ENCODE results near the gene SLC6A11.

SLC6A11 gene

GRCh38 chr3:10948326-10948725 lies 132.3 kb downstream of the SLC6A11 start:
- Mint-ChIP-seq H3K4me1 (ENCODE audit: low read depth) (no peaks in the 10 kb centered on the region), H3K27me3 (peaks cover 8% of the 10 kb centered on the region), H3K4me3 (no peak overlapping the region), H3K9me3 (no peaks in the 10 kb centered on the region), H3K36me3 (ENCODE audit: low read depth) (no peaks in the 10 kb centered on the region), H3K27ac (no peak overlapping the region)
- DNase-seq = no peak

- no peak for DNase-seq
- no peak overlapping the region for H3K27ac Mint-ChIP-seq
Measured at GRCh38 chr3:10949197-10949596, 133.2 kb downstream of the SLC6A11 start.

GRCh38 chr3:10950476-10951294 lies 134.7 kb downstream of the SLC6A11 start:
- no peak for DNase-seq
- no peaks in the 10 kb centered on the region for H3K36me3 Mint-ChIP-seq (ENCODE audit: low read depth)
- H3K27ac Mint-ChIP-seq = no peak overlapping the region
- H3K27me3 Mint-ChIP-seq = peaks cover 8% of the 10 kb centered on the region
- no peaks in the 10 kb centered on the region for H3K4me1 Mint-ChIP-seq (ENCODE audit: low read depth)
- no peak overlapping the region for H3K4me3 Mint-ChIP-seq
- no peaks in the 10 kb centered on the region for H3K9me3 Mint-ChIP-seq

More at GRCh38 chr3:10949197-10949596, 133.2 kb downstream of the SLC6A11 start:
- Mint-ChIP-seq H3K36me3 (ENCODE audit: low read depth) (no peaks in the 10 kb centered on the region), H3K4me3 (no peak overlapping the region), H3K4me1 (ENCODE audit: low read depth) (no peaks in the 10 kb centered on the region), H3K9me3 (no peaks in the 10 kb centered on the region), H3K27me3 (peaks cover 8% of the 10 kb centered on the region)

DNA sequence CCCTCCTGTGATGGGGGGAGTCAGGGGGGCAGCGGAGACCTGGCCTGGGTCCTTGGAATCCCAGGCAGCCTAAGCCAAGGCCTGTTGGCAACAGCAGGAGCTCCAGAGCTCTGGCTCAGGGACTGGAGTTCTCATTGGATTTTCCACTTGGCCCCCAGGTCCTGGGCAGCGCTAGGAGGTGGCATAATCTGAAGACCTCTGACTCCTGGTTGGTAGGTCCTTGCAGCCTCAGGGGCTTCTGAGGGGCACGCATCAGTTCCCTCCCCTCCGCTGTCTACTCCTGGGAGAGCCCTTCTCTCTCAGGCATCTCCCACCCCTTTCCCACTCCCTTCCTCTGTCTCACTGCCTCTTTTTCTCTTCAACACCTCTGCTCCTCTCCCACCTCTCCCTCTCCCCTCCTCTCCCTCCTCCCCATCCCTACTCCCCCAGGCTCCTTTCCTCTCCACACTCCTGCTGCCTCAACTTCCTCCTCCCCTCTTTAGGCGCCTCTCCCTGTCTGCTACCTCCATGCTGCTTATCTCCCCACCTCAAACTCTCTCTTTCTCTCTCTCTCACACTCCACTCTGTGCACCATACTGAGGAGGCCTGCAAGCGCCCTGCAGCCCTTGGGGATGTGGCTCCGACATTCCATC lies 135.4 kb downstream of the SLC6A11 start:
- no peak overlapping the region for H3K27ac Mint-ChIP-seq
- H3K9me3 Mint-ChIP-seq = no peaks in the 10 kb centered on the region
- H3K4me3 Mint-ChIP-seq = no peak overlapping the region
- H3K36me3 Mint-ChIP-seq (ENCODE audit: low read depth) = no peaks in the 10 kb centered on the region
- no peak for DNase-seq
- H3K27me3 Mint-ChIP-seq = peaks cover 8% of the 10 kb centered on the region
- no peaks in the 10 kb centered on the region for H3K4me1 Mint-ChIP-seq (ENCODE audit: low read depth)

DNA sequence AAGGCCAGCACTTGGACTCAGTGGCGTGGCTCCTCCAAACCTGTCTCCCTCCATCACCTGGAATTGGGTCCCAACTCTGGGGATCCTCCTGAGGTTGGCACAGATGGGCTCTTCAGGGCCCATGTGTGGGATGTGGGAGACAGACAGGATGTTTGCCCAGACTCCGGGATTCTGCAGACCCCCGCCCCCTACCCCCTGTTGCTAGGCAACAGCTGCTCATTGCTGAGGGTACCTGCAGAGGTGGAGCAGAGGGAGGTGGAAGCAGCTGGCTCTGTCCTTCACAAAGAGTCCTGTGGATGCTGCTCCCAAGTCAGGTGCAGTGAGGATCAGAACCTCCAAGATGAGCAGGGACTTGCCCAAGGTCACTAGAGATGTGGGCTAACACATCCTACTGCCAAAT lies 136.5 kb downstream of the SLC6A11 start:
- DNase-seq = no peak
- no peaks in the 10 kb centered on the region for H3K9me3 Mint-ChIP-seq
- no peak overlapping the region for H3K4me3 Mint-ChIP-seq
- no peaks in the 10 kb centered on the region for H3K36me3 Mint-ChIP-seq (ENCODE audit: low read depth)
- no peaks in the 10 kb centered on the region for H3K4me1 Mint-ChIP-seq (ENCODE audit: low read depth)
- H3K27ac Mint-ChIP-seq = no peak overlapping the region
- H3K27me3 Mint-ChIP-seq = peaks cover 8% of the 10 kb centered on the region

- no peaks in the 10 kb centered on the region for H3K4me1 Mint-ChIP-seq (ENCODE audit: low read depth)
- H3K36me3 Mint-ChIP-seq (ENCODE audit: low read depth) = no peaks in the 10 kb centered on the region
- no peaks in the 10 kb centered on the region for H3K27me3 Mint-ChIP-seq
- no peak overlapping the region for H3K27ac Mint-ChIP-seq
- no peak overlapping the region for H3K4me3 Mint-ChIP-seq
- H3K9me3 Mint-ChIP-seq = no peaks in the 10 kb centered on the region
- no peak for DNase-seq
Measured at GRCh38 chr3:10954740-10955139, 138.7 kb downstream of the SLC6A11 start.

DNA sequence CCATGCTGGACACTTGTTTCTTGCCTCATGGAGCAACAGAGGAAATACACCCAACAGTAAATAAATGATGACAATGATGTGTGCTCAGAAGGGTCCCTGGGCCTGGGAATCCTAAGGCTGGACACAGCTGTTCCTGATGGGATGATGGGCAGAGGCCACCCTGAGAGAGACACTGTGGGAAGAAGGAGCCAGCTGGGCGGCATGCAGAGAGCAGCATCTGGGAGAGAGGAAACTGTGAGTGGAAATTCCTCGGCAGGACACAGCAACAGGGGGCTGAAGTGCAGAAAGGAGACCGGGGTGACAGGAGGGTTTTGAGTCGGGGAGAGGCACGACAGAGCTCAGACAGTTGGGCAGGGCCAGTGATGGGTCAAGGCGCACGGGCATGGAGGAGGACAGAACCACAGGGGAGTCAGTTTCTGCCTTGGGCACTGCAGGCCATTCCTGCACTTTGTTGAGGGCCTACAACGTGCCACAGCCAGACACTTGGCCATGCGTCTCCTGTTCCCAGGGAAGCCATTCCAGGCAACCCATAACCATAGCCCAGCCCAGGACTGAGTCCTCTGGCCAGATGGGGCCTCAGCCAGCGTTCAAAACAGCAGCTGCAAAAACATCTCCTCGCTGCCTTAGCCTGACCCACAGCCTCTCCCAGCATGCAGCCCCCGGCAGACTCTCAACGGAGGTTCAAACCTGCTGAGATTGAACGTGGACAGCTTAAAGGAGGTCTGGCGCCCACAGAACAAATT lies 139.9 kb downstream of the SLC6A11 start:
- no peak for DNase-seq
- Mint-ChIP-seq H3K27ac (no peak overlapping the region), H3K9me3 (no peaks in the 10 kb centered on the region), H3K36me3 (ENCODE audit: low read depth) (no peaks in the 10 kb centered on the region), H3K27me3 (peaks cover 4% of the 10 kb centered on the region), H3K4me1 (ENCODE audit: low read depth) (no peaks in the 10 kb centered on the region), H3K4me3 (no peak overlapping the region)

GRCh38 chr3:10956531-10956930 lies 140.5 kb downstream of the SLC6A11 start:
- no peak overlapping the region for H3K27ac Mint-ChIP-seq
- no peaks in the 10 kb centered on the region for H3K9me3 Mint-ChIP-seq
- no peaks in the 10 kb centered on the region for H3K36me3 Mint-ChIP-seq (ENCODE audit: low read depth)
- H3K4me1 Mint-ChIP-seq (ENCODE audit: low read depth) = no peaks in the 10 kb centered on the region
- peaks cover 4% of the 10 kb centered on the region for H3K27me3 Mint-ChIP-seq
- DNase-seq = no peak
- no peak overlapping the region for H3K4me3 Mint-ChIP-seq

DNA sequence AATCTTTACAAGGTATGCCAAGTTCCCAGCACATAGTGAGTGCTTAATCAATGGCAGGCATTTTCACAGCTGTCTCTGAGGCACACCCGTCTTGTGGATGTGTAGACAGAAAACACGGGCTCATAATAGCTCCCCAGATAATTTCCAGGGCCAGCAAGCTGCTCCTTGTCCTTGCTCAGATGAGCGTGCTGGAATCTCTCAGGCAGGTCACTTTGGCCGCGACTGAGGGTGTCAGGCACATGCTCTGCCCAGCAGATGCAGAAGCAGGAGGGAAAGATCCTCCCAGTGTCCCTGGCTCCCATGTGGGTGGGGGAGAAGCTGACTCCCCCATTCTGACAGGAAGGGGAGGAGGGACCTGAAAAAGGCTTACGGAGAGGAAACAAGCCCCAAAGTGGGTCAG lies 141.0 kb downstream of the SLC6A11 start:
- no peak for DNase-seq
- Mint-ChIP-seq H3K27me3 (peaks cover 8% of the 10 kb centered on the region), H3K9me3 (no peaks in the 10 kb centered on the region), H3K27ac (no peak overlapping the region), H3K4me3 (no peak overlapping the region), H3K36me3 (ENCODE audit: low read depth) (no peaks in the 10 kb centered on the region), H3K4me1 (ENCODE audit: low read depth) (no peaks in the 10 kb centered on the region)

DNA sequence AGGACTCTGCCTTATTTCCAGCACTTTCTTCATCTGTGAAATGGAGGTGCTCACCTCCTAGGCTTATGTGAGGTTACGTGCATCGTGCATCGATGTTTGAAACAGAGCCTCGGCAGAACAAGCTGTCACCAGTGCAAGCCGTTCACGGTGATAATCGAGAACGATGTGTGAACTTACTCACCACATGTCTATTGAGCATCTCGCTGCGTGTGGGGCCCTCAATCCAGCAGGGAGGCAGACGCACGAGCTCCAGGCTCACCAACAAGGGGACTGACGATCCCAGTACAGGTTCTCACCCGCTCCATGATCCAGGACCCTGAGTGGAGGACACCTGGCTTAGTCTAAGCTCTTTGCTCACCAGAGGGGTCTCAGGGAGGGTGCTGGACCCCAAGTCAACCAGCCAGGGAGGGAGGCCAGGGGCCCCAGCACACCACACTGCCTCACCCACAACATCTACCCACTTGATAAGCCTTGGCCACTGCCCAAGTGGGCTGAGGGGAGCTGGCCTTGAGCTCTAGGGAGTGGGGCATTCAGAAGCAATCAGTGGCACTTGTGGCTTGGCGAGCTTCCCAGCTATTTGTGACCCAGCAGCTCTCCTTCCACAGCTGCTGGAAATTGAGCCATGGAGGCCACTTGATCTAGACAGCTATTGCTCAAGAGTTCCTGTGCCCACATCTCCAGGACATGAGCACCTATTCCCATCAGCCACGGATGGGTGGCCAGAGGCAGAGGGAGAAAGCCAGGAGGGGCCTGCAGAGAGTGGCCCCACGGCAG lies 142.1 kb downstream of the SLC6A11 start:
- Mint-ChIP-seq H3K36me3 (ENCODE audit: low read depth) (no peaks in the 10 kb centered on the region), H3K4me3 (no peak overlapping the region), H3K9me3 (no peaks in the 10 kb centered on the region), H3K4me1 (ENCODE audit: low read depth) (no peaks in the 10 kb centered on the region), H3K27ac (no peak overlapping the region), H3K27me3 (peaks cover 13% of the 10 kb centered on the region)
- DNase-seq = no peak

DNA sequence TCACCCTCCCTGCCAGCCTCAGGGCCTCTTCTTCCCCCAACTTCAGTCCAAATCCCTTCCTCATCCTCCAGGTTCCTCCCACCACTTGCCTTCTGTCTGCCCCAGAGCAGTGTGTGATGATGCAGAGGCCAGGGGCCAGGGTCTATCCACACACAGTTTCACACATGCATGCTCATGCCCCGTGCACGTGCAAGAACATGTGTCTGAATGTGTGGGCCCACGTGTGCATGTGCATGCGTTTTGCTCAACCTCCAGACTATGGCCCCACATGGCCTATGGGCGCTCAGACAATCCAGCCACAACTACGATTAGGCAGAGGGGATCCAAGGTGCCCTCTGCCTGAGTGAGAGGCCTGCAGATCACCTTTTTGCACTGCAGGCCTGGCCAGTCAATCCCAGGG lies 144.2 kb downstream of the SLC6A11 start:
- Mint-ChIP-seq H3K4me3 (no peak overlapping the region), H3K27ac (no peak overlapping the region), H3K9me3 (no peaks in the 10 kb centered on the region), H3K27me3 (peaks cover 21% of the 10 kb centered on the region), H3K36me3 (ENCODE audit: low read depth) (no peaks in the 10 kb centered on the region), H3K4me1 (ENCODE audit: low read depth) (no peaks in the 10 kb centered on the region)
- DNase-seq = no peak

- Mint-ChIP-seq H3K4me1 (ENCODE audit: low read depth) (no peaks in the 10 kb centered on the region), H3K36me3 (ENCODE audit: low read depth) (no peaks in the 10 kb centered on the region), H3K9me3 (no peaks in the 10 kb centered on the region), H3K27ac (no peak overlapping the region), H3K4me3 (no peak overlapping the region), H3K27me3 (peaks cover 28% of the 10 kb centered on the region)
- DNase-seq = no peak
Measured at GRCh38 chr3:10961921-10962320, 145.9 kb downstream of the SLC6A11 start.

- H3K4me3 Mint-ChIP-seq = no peak overlapping the region
- no peaks in the 10 kb centered on the region for H3K4me1 Mint-ChIP-seq (ENCODE audit: low read depth)
- no peaks in the 10 kb centered on the region for H3K9me3 Mint-ChIP-seq
- H3K36me3 Mint-ChIP-seq (ENCODE audit: low read depth) = no peaks in the 10 kb centered on the region
- H3K27ac Mint-ChIP-seq = no peak overlapping the region
- peaks cover 31% of the 10 kb centered on the region for H3K27me3 Mint-ChIP-seq
- DNase-seq = no peak
Measured at GRCh38 chr3:10962481-10963036, 146.5 kb downstream of the SLC6A11 start.

DNA sequence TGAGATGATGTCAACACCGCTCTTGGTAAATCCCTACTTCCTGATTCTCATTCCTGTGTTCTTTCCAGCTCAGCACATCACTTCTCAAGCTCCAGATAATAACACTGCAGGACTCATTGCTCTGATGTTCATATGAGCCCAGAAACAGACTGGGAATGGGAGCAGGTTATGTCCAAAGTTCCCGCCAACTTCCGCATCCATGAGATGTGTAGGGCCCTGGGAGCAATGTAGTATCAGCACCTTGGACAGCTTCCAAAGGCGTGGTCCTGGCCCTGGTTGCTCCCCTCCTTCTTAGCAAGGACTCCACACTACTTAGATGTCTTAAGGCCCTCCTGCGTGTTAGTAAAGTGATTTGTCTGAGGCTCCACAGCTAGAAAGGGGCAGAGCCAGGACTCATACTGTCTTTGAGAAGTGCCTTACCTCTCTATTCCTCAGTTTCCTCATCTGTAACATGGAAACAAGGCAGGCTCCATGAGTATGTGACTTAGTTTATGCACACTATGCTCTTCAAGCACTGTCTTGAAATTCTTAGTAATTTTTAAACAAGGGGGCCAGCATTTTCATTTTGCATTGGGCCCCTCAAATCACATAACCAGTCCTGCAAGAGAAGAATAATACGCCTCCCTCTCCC lies 148.6 kb downstream of the SLC6A11 start:
- Mint-ChIP-seq H3K4me3 (no peak overlapping the region), H3K27ac (no peak overlapping the region), H3K36me3 (ENCODE audit: low read depth) (no peaks in the 10 kb centered on the region), H3K4me1 (ENCODE audit: low read depth) (no peaks in the 10 kb centered on the region), H3K9me3 (no peaks in the 10 kb centered on the region), H3K27me3 (peaks cover 33% of the 10 kb centered on the region)
- no peak for DNase-seq

All from activated T-cell treated with anti-CD3 and anti-CD28 coated beads, Interleukin-2, amount 50 U/mL, for 24 hours (primary cell).